K562 (cell line): ENCODE results near the gene UBE2L3. TPM values are rescaled to one million over a fixed set of nuclear protein-coding genes. Genes with fewer than 3 reads are reported as not detected.
A peak's percentile ranks its signal among the peaks of the same experiment; 100 is the strongest.

Experiments
- BHLHE40 ChIP-seq: IDR thresholded peaks from 2 replicates; pipeline ENCODE4 v1.6.1; 2011; ENCODE audit warnings: low read length, improper control_type of control experiment
- CBX1 ChIP-seq: sonication (generic); IDR thresholded peaks from 2 replicates; pipeline ENCODE4 v1.6.1; 2016; ENCODE audit warnings: antibody characterized with exemption, low read depth, mild to moderate bottlenecking
- CHD2 ChIP-seq: IDR thresholded peaks from 2 replicates; pipeline ENCODE4 v1.6.1; 2011; ENCODE audit warnings: low read depth, low read length
- COPS2 ChIP-seq: fragments of 450-650 bp; conservative IDR thresholded peaks from 2 replicates; pipeline ENCODE4 v1.6.1; 2016; ENCODE audit warnings: mild to moderate bottlenecking, moderate library complexity
- HNRNPUL1 ChIP-seq: fragments of 200-400 bp; formaldehyde crosslinking; IDR thresholded peaks from 2 replicates; pipeline ENCODE4 v1.6.1; 2017; ENCODE audit warnings: low read length
- HOMEZ ChIP-seq: fragments of 250-450 bp; sonication (Bioruptor Pico); IDR thresholded peaks from 2 replicates; pipeline ENCODE4 v1.4.0; 2020; ENCODE audit warnings: mild to moderate bottlenecking, moderate library complexity
- IRF9 ChIP-seq: fragments of 450-650 bp; IDR thresholded peaks from 2 replicates; pipeline ENCODE4 v1.6.1; 2016; ENCODE audit warnings: missing biosample characterization, missing genetic modification characterization
- KLF10 ChIP-seq: fragments of 250-450 bp; sonication (Bioruptor Pico); IDR thresholded peaks from 2 replicates; pipeline ENCODE4 v1.6.1; 2021; ENCODE audit warnings: matching md5 sums
- LCOR ChIP-seq: sonication (generic); formaldehyde crosslinking; IDR thresholded peaks from 2 replicates; pipeline ENCODE4 v1.8.0; 2022; ENCODE audit warnings: mild to moderate bottlenecking, missing genetic modification reagents
- MAFK ChIP-seq: IDR thresholded peaks from 2 replicates; pipeline ENCODE4 v1.6.1; 2011; ENCODE audit warnings: low read length, improper control_type of control experiment
- MTA3 ChIP-seq: fragments of 450-650 bp; formaldehyde crosslinking; IDR thresholded peaks from 2 replicates; pipeline ENCODE4 v1.6.1; 2017; ENCODE audit warnings: mild to moderate bottlenecking, borderline replicate concordance
- MYC ChIP-seq, 2 experiments: fragments of 250-450 bp in 1 of 2; sonication (Bioruptor Pico) in 1 of 2; IDR thresholded peaks; 2 replicates each; pipeline versions ENCODE4 v1.5.1 to v1.6.1; 2012 to 2021; ENCODE audit warnings: low read depth in 2 of 2, borderline replicate concordance in 1 of 2, improper control_type of control experiment in 1 of 2, low read length in 1 of 2, mild to moderate bottlenecking in 1 of 2, moderate library complexity in 1 of 2
- TAF7 ChIP-seq: fragments of 450-650 bp; IDR thresholded peaks from 2 replicates; pipeline ENCODE4 v1.6.1; 2016; ENCODE audit warnings: missing genetic modification characterization, missing compliant biosample characterization
- TBL1XR1 ChIP-seq, 2 experiments: IDR thresholded peaks; 2 replicates each; pipeline ENCODE4 v1.6.1; 2012; ENCODE audit warnings: improper control_type of control experiment in 2 of 2, low read length in 2 of 2, mild to moderate bottlenecking in 1 of 2
- TCFL5 ChIP-seq: fragments of 250-450 bp; sonication (Bioruptor Pico); conservative IDR thresholded peaks from 2 replicates; pipeline ENCODE4 v1.6.1; 2021; ENCODE audit warnings: mild to moderate bottlenecking, moderate library complexity, matching md5 sums
- ZNF282 ChIP-seq: sonication (generic); formaldehyde crosslinking; IDR thresholded peaks from 2 replicates; pipeline ENCODE4 v1.8.1; 2023; ENCODE audit warnings: missing genetic modification reagents
- ZNF695 ChIP-seq: fragments of 450-650 bp; formaldehyde crosslinking; IDR thresholded peaks from 2 replicates; pipeline ENCODE4 v1.4.0; 2020; ENCODE audit warnings: mild to moderate bottlenecking, moderate library complexity
- ZNF740 ChIP-seq, 3 experiments: fragments of 200-800 bp in 1 of 3; sonication (Bioruptor generic) in 1 of 3; sonication (generic) in 1 of 3; formaldehyde crosslinking in 1 of 3; IDR thresholded peaks; 2 replicates each; pipeline versions ENCODE4 v1.6.1 to v1.8.0; 2016 to 2022; ENCODE audit warnings: mild to moderate bottlenecking in 2 of 3, missing compliant biosample characterization in 2 of 3, missing genetic modification characterization in 2 of 3, missing genetic modification reagents in 1 of 3
- ZNF79 ChIP-seq: fragments of 250-450 bp; sonication (Bioruptor Pico); IDR thresholded peaks from 2 replicates; pipeline ENCODE4 v1.4.0; 2020; ENCODE audit warnings: low read depth, mild to moderate bottlenecking, moderate library complexity
- polyA plus RNA-seq, 8 experiments: library from polyadenylated mRNA; depleted of rRNA in 4 of 8; stranded (reverse) in 5 of 8; unstranded in 3 of 8; fragments of >200 nt; fragmentation: Nextera tagmentation in 2 of 8; fragmentation: Illumina TruSeq in 1 of 8; extraction: Ambion mirVana in 2 of 8; extraction: Trizol in 1 of 8; gene quantifications; 2 replicates each; pipeline versions ENCODE4 v1.2.1 to v1.2.3, GENCODE V29; 2011 to 2014; ENCODE audit warnings: inconsistent platforms in 1 of 8, missing spikeins in 1 of 8
- total RNA-seq, 7 experiments: library from RNA; depleted of rRNA in 6 of 7; stranded (reverse); fragments of >200 nt in 6 of 7; fragmentation: Illumina TruSeq in 2 of 7; extraction: Trizol in 2 of 7; gene quantifications; 2 replicates each; pipeline versions ENCODE4 v1.2.1 to v1.2.3, GENCODE V29; 2011 to 2021; ENCODE audit warnings: low replicate concordance in 1 of 7
- TF ChIP-seq, protein P1 (sequence below): fragments of 450-650 bp; formaldehyde crosslinking; IDR thresholded peaks from 2 replicates; pipeline ENCODE4 v1.4.0; 2022; ENCODE audit warnings: missing genetic modification characterization
- TF ChIP-seq, protein P2 (sequence below): sonication (generic); formaldehyde crosslinking; IDR thresholded peaks from 2 replicates; pipeline ENCODE4 v1.8.0; 2022; ENCODE audit warnings: mild to moderate bottlenecking, missing genetic modification reagents
- TF ChIP-seq, protein P3 (sequence below): fragments of 250-450 bp; sonication (Bioruptor Pico); IDR thresholded peaks from 2 replicates; pipeline ENCODE4 v1.8.0; 2022; ENCODE audit warnings: moderate library complexity, mild to moderate bottlenecking, inconsistent platforms

Gene UBE2L3
- total and polyA plus RNA-seq, 9 of the 15 experiments (the other 6 are each of a cell fraction or from before 2014, with no cell fraction given) = 215 to 625 (median 285) TPM

GRCh38 chr22:21592422-21592821, 24.9 kb downstream of the UBE2L3 start (continued):
- TF ChIP-seq, protein P1, sequence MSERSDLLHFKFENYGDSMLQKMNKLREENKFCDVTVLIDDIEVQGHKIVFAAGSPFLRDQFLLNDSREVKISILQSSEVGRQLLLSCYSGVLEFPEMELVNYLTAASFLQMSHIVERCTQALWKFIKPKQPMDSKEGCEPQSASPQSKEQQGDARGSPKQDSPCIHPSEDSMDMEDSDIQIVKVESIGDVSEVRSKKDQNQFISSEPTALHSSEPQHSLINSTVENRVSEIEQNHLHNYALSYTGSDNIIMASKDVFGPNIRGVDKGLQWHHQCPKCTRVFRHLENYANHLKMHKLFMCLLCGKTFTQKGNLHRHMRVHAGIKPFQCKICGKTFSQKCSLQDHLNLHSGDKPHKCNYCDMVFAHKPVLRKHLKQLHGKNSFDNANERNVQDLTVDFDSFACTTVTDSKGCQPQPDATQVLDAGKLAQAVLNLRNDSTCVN (CRISPR knock-in tag) = no peak
- TF ChIP-seq HNRNPUL1 (0 out of 2 replicates have a peak, but pooled peaks have one; percentile 45), CBX1 (no peak), BHLHE40 (no peak), ZNF695 (CRISPR knock-in tag) (no peak), MYC (IDR thresholded peaks at IDR 0.05; ENCODE audit: low read depth, low read length) (no peak), MYC (CRISPR knock-in tag; IDR thresholded peaks at IDR 0.05; ENCODE audit: borderline replicate concordance, low read depth) (no peak), HOMEZ (CRISPR knock-in tag) (no peak), MAFK (no peak), ZNF79 (no peak), IRF9 (tag) (no peak), LCOR (CRISPR knock-in tag) (no peak), TBL1XR1 (IDR thresholded peaks at IDR 0.05; ENCODE audit: low read length in 2 of 2) (no peak), TCFL5 (CRISPR knock-in tag) (no peak), ZNF282 (CRISPR knock-in tag) (no peak), TAF7 (tag) (no peak), COPS2 (no peak), MTA3 (no peak), ZNF740 (CRISPR knock-in tag; IDR thresholded peaks at IDR 0.05) (no peak), ZNF740 (tag; IDR thresholded peaks at IDR 0.05) (no peak), CHD2 (0 out of 2 replicates have a peak, but pooled peaks have one; percentile 3), KLF10 (CRISPR knock-in tag) (no peak)
- TF ChIP-seq, protein P2, sequence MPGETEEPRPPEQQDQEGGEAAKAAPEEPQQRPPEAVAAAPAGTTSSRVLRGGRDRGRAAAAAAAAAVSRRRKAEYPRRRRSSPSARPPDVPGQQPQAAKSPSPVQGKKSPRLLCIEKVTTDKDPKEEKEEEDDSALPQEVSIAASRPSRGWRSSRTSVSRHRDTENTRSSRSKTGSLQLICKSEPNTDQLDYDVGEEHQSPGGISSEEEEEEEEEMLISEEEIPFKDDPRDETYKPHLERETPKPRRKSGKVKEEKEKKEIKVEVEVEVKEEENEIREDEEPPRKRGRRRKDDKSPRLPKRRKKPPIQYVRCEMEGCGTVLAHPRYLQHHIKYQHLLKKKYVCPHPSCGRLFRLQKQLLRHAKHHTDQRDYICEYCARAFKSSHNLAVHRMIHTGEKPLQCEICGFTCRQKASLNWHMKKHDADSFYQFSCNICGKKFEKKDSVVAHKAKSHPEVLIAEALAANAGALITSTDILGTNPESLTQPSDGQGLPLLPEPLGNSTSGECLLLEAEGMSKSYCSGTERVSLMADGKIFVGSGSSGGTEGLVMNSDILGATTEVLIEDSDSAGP (CRISPR knock-in tag) = no peak
- TF ChIP-seq, protein P3, sequence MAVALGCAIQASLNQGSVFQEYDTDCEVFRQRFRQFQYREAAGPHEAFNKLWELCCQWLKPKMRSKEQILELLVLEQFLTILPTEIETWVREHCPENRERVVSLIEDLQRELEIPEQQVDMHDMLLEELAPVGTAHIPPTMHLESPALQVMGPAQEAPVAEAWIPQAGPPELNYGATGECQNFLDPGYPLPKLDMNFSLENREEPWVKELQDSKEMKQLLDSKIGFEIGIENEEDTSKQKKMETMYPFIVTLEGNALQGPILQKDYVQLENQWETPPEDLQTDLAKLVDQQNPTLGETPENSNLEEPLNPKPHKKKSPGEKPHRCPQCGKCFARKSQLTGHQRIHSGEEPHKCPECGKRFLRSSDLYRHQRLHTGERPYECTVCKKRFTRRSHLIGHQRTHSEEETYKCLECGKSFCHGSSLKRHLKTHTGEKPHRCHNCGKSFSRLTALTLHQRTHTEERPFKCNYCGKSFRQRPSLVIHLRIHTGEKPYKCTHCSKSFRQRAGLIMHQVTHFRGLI (CRISPR knock-in tag) = no peak
